ENCODE data around the gene ADARB1.

Gene ADARB1

DNA sequence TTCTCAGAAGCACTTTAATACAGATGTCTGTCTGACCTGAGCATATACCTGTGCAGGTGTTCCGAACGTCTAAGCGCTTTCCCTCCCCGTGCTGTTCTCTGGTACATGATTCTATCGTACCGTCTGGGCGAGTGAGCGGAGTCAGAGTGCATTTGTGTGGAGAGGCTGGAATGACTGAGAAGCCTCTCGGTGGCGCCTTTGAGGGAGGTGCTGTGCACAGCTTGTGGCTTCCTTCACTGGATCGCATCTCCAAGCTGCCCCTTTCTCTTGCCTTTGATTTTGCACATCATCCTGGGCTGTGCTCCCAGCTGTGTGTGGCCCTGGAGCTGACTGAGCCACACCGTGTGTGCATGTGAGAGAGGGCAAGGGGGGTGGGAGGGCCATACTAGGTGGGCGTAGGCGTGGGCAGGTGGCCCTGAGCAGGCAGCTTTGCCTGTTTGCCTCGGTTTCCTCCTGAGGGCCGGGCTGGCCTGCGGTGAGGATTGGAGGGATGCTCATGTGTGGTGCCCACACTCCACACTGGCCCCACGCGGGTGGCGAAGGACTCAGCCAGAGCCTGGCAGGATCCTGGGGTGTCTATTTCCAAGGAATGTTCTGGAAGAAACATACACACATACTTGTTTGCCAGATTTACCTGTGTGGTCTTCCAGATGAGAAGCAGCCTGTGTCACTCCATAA, 105.3 kb downstream of the ADARB1 start:
- no peak for DNase-seq

DNA sequence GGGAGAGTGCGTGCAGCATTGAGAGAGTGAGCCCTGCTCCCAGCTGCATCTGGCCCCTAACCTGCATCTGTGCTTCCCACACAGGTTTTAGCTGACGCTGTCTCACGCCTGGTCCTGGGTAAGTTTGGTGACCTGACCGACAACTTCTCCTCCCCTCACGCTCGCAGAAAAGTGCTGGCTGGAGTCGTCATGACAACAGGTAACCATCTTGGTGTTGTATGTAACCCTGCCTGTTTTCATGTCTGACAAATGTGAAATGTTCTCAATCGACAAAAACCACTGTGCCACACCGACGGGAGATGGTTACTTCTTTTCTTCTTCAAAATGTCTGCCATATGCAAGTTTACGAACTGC, 105.8 kb downstream of the ADARB1 start:
- DNase-seq: no peak

DNA sequence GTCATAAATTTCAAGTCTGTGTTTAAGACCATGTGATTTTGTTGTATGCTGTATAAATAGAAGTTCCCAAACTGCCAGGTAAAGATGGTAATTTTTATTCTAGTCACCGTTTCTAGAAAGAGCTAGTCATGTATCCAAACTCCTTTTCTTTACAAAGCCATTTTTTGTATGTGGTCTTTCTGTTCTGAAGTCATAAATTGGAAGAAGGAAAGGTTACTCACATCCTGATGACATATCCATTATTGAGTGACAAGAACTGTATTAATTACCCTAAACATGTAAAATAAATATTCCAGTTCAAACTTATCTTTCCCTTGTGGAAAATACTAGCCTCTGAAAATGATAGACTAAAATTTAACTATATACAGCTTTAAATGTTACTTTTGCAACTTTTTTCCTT, 108.6 kb downstream of the ADARB1 start:
- DNase-seq: no peak

DNA sequence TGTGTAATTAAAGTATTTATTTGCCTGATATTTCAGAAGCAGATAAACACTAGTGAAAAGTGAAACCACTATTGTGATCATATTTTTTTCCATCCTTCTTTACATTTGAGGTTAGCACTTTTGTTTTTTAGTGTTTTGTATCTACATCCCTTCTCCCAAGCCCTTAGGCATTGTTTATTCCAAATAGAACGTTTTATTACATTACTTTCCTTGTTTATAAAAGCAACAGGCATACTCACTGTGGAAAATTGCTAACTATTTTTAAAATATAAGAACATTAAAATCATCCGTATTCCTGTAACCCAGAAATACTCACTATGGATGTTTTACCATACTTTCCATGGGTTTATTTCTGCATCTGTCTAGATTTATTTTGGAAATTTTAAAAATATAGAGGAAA, 109.5 kb downstream of the ADARB1 start:
- DNase-seq: no peak

DNA sequence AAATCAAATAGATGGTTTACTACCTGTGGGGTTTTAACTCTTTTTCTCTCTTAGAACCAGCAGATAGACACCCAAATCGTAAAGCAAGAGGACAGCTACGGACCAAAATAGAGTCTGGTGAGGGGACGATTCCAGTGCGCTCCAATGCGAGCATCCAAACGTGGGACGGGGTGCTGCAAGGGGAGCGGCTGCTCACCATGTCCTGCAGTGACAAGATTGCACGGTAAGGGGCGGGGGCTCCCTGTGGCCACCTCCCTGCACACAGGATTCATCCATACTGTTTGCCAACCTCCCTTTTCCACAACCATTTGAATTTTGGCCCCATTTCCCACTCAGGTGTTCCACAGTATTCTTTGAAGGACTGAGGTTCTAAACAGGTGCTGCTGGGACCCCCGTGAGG, 110.5 kb downstream of the ADARB1 start:
- DNase-seq: no peak

DNA sequence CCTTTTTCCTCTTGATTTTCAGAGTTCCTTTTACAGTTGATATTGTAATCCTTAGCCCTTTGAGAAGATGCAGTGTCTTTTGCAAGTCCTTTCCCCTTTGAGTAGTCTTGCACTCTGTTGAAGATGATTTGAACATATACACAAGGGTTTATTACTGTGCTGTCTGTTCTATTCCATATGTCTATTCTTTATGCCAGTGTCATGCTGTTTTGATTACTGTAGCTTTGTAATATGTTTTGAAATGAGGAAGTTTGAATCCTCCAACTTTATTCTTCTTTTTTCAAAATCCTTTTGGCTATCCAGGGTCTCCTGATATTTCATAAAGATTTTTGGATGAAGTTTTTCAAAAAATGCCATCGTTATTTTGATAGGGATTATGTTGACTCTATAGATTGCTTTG, 112.3 kb downstream of the ADARB1 start:
- no peak for DNase-seq

DNA sequence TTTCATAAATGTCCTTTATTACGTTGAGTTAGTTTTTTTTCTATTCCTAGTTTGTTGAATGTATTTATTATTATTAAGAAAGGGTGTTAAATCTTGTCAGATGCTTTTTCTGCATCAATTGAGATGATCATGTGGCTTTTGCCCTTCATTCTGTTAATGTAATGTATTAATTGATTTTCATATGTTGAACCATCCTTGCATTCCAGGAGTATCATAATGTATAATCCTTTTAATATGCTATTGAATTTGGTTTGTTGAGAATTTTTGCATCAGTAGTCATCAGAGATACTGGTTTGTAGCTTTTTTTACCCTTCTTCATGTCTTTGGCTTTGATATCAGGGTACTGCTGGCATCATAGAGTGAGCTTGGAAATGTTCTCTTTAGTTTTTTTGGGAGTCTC, 113.3 kb downstream of the ADARB1 start:
- no peak for DNase-seq

DNA sequence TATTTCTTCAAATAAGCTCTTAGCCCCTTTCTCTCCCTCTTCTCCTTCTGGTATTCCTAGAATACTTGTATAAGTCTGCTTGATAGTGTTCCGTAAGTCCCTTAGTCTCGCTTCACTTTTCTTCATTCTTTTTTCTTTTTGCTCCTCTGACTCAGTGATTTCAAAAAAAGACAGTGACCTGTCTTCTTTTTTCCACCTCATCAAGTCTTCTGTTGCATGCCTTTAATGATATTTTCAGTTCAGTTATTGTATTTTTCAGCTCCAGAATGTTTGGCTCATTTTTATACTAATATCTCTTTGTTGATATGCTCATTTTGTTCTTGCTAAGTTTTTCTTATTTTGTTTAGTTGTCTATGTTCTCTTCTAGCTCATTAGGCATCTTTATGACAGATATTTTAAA, 115.6 kb downstream of the ADARB1 start:
- DNase-seq: no peak

DNA sequence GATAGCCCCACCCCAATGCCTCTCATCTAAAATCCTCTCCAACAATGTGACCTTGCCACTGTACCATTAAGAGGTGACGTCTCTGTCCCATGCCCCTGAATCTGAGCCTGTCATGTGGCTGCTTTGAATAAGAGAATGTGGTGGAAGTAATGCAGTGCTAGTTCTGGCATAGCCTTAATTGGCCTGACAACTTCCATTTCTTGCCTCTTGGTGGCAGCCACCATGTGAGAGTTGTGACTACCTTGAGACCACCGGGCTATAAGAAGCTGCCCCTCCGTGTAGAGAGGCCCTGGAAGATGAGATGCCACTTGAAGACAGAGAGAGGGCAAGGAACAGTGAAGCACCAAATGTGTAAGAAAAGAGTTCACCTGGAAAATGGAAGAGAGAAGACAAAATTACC, 118.0 kb downstream of the ADARB1 start:
- no peak for DNase-seq

DNA sequence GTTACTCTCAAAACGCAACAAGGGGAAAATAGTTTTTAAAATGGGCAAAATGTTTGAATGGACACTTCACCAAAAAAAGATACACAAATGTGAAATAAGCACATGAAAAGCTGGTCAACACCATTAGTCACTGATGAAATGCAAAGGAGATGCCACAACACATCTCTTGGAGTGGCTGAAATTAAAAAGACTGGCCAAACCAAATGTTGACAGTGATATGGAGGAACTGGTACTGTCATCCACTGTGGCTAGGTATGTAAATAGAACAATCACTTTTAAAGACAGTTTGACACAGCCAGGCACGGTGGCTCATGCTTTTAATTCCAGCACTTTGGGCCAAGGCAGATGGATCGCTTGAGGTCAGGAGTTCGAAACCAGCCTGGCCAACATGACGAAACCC, 122.2 kb downstream of the ADARB1 start:
- DNase-seq: no peak

DNA sequence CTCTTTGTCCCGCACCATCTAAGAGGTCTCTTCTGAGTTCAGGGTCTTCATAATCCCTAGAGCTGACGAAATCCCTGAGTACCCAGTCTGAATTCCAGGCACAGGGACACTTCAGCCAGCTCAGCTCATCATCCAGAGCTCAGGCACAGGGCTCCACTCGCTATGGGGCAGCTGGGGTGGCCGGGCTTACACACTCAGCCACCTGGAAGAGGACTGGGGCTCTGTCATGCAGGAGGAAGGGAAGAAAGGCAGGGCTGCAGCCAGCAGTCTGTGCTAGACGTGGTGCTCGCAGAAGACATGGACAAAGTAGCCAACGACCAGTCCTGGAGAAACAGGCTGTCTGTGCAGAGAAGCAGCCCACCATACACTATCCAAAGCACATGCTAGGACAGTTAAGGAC, 124.8 kb downstream of the ADARB1 start:
- no peak for DNase-seq

DNA sequence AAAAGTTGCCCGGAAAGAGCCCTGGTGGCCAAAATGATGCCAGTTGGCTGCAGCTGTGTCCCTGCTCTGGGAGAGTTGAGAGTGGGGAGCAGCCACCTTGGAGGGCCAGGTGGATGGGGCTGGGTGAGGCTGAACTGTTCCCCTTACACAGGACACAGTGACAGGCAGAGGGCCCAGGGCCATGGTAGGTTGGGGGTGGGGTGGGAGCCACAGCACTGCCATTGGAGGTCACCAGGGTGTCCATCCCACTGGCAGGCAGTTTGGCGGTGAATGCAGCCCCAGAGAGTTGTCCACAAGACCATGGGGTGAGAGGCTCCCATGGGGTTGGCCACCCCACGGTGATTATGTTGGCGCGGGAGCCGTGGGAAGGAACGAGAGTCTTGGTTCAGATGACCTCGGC, 125.7 kb downstream of the ADARB1 start:
- no peak for DNase-seq

DNA sequence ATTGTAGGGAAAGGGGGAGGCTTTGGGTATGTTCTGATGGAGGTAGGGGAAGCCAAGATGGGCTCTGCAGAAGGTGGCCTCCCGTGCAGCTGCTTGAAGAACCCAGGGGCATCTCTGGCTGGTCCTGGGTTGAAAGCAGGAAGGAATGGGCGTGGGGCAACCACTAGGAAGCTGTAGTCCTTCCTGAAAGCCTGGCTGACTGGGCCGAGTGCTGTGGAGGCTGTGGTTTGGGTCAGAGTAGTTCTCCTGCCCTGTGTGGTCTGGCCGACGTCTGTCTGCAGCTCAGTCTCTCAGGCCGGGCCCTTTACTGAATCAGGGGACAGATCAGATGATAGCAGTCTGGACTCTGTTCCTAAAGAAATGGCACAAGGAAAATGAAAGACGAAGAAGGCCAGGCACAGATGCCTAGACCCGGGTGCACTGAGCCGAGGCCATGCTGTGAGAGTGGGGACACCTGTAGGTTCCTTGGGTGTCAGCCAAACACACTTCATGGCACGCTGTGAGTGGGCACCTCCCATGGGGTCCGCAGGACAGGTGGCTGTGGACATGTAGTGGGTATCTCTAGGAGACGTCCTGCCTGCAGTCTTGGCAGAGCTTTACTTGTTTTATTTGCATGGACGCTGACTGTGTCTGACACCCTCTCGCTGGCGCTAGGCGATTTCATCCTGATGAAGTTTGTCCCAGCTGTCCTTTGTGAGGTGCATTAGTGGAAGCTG, 126.4 kb downstream of the ADARB1 start:
- DNase-seq: no peak

DNA sequence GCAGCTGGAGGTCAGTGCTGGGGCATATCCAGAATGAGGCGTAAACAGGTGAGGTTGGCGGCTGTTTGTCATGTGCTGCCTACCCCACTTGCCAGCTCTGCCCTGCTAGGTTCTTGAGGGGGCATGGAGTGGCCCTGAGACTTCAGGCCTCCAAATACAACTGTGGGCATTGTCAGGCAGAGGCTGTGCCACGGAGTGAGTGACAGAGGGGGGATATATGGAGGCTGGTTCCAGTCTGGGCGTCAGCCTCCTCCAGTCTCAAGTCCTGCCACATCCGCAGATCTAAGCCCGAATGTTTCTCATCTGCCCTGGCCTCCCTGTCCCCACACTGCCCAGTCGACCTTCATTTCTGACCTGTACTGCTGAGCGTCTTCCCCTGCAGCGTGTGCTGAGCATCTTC, 128.0 kb downstream of the ADARB1 start:
- no peak for DNase-seq

DNA sequence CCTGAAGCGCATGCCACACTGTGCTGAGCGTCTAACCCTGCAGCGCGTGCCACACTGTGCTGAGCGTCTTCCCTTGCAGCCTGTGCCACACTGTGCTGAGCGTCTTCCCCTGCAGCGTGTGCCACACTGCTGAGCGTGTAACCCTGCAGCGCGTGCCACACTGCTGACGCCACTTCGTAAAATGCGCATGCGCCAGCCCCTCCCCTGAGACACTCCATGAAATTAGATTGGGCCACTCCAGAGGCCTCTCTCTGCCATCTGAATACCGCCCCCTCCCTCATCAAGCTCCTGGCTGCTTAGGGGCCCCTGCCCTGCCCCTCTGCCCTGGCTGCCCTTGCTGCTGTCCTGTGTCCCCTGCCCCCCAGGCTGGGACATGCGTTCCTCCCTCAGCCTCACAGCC, 128.5 kb downstream of the ADARB1 start:
- no peak for DNase-seq

DNA sequence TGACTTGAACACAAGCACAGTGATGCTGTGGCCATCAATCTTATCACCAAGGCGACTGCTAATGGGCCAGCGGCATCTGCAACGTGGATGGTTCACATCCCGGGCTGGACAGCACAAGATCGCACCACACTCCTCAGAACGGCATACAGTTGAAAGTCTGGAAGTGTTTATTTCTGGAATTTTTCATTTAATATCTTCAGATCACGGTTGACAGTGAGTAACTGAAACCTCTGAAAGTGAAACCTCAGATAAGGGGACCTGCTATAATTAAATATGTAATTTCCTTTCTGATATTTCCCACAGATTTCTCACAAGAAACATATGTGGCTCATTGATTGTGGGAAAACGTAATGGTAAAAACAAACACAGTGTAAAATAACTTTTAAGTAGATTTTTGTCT, 129.6 kb downstream of the ADARB1 start:
- no peak for DNase-seq

DNA sequence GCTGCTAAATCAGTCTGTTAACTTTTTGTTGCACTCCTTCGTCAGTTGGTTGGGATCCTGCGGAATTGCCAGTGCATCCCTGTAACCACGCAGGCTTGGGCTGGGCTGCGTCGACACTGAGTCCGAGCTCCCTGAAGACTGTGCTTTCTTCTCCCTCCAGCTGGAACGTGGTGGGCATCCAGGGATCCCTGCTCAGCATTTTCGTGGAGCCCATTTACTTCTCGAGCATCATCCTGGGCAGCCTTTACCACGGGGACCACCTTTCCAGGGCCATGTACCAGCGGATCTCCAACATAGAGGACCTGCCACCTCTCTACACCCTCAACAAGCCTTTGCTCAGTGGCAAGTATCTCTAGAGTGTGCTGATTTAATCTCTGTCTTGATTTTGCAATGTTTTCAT, 130.0 kb downstream of the ADARB1 start:
- DNase-seq: no peak

DNA sequence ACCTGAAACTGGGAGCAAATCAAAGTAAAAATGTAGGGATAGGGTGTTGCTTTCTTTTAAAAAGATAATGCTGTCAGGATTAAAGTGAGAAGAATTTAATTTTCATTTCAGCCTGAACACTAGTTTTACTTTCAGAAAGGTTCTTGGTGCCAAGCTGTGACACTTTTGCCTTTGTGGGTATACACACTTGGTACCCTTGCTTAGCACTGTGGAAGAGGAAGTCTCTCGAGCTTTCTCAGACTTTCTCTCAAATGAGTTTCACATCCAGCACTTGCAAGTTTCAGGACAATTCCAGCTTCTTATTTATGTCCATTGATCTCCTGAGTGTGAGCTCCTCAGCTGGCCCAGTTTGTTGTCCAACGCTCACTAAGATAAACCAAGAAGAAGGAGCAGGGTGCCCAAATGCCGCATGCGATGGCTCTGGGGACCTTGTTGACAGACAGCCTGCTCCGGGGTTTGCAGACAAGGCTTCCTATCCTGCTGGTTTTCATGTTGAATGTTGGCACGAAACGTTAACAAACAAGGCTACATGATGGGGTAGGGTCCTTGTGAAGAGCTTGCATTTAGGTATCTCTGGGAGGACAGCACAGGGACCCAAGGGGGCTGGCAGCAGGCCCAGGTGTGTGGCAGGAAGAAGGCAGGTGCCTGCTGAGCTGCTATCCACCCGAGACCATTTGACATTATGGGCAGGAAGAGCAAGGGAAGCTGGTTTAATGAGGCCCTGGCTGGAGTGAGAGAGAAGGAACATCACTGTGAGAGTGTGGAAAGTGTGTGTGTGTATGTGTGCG, 133.7 kb downstream of the ADARB1 start:
- no peak for DNase-seq

DNA sequence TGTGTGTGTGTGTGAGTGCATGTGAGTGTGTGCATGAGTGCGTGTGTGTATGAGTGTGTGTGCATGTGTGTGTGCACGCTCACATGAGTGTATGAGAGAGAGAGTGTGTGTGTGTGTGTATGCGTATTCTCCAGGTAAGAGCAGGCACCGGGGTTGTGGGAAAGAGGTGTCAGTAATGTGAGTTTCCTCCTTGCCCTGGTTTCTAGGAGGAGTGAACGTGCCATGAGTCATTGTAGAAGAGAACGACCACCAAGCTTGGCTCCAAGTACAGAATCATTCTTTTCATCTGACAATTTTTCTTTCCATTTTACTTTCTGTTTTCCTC, 134.2 kb downstream of the ADARB1 start:
- DNase-seq: no peak

DNA sequence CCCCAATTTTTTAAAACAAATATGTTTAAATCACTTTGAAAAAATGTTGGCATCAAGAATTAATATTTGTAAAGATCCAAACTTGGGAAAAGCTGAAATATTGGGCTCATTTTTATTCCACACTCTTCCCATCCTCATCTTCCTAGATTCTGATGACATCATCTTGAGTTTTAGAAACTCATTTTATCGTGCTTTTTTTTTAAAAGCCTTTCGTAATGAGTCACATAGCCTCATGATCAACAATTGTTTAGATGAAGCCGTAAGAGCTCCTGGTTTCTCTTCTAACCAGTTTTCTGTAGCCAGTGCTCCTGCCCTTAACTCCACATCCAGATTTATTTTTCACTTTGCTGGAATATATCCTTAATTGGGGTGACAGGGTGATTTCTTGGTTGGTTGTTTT, 134.7 kb downstream of the ADARB1 start:
- DNase-seq: no peak

DNA sequence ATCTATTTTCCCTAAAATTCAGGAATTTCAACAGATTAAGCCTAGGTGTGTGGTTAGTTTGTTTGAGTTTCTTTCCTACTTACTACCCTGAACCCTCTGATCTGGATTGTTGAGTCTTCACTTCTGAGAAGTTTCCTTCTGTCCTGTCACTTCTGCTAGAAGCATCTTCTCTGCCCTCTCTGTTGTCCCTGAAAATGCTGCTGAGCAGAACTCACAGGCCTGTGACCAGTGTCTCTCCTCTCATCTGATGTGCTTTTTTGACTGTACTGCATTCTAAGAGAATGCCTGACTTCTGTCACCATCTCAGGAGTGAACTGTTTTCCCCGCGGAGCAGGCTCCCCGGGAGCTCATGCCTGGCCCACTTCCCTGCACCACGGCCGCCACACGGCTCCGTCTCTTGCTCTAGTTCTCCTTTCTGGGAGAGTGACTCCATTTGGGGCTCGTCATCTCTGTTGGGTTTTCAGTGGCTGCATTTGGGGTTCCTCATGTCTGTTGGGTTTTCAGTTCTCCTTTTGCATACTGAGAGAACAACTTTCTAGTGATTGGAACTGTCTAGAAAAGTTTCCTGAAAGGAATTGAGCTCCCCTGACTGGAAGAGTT, 135.4 kb downstream of the ADARB1 start:
- DNase-seq: no peak

DNA sequence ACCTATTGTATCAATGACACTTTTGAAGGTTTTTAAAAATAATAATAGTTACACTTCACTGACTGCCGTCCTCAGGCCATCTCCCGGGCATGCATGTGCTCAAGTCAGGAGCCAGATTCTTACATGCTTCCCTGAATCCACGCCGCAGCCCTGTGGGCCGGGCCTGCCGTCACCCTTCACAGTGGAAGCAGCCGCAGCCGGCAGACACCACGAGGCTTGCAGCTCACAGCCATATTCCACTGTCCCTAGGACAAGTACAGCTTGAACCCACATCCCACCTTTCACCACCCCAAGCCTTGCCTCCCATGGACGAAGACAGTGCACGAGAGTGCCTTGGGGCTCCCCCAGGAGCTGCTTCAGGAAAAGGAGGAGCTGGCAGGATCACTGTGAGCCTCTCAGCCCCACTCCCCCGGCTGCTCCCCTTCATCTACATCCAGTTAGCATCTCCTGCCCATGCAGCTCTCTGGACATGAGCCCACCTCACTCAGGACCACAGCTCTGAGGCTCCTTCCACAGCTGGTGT, 136.1 kb downstream of the ADARB1 start:
- no peak for DNase-seq

DNA sequence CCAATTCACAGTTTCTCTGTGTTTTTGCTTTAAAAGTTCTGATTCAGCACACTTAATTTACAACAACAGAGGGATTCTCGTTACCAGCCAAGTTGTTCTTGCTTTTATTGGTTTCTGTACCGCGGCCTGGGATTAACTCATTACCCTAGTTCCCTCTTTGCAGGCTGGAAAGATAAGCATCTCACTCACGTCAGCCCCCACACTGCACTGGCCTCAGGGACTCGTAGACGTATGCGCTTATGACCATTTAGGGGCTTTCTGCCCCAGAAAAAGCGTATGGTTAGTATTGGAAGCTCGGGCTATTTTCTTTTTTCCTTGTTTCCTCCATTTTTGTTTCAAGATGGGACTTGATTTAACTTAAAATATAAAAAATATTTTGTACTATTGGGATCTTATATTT, 137.3 kb downstream of the ADARB1 start:
- DNase-seq: no peak

DNA sequence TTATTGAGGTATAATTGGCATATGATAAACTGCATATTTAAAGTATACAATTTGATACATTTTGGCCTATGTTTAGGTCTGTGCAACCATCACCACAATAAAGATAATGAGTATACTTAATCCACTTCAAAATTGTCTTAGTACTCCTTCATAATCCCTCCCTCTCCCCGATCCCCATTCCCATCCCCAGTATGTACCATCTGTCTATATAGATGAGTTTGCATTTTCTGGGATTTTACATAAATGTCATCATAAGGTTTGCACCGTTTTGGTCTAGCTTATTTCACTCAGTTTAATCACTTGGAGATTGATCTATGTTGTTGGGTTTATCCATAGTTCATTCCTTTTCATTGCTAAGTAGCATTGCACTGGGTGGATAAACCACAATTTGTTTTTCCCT, 139.0 kb downstream of the ADARB1 start:
- DNase-seq: no peak
